Smooth muscle cell (in vitro differentiated cells): Measurements from ENCODE around the gene PRSS56. TPM values are rescaled to one million over a fixed set of nuclear protein-coding genes. Genes with fewer than 3 reads are reported as not detected.

Source experiments
- DNase-seq: peaks from one replicate; lab custom pipeline; 2025; ENCODE audit not compliant: unreplicated experiment; lab: John Stamatoyannopoulos, UW
- H2AFZ ChIP-seq: fragments of 200-600 bp; sonication (generic); 2 replicates; pipeline ENCODE4 v1.6.0; 2016; ENCODE audit warnings: antibody characterized with exemption, low read depth, mild to moderate bottlenecking
- H3F3A ChIP-seq: fragments of 200-600 bp; sonication (generic); 2 replicates; pipeline ENCODE4 v1.6.0; 2017; ENCODE audit warnings: antibody characterized with exemption, low read depth
- H3K27ac ChIP-seq: fragments of 200-600 bp; sonication (generic); 2 replicates; pipeline ENCODE4 v1.5.1; 2016; ENCODE audit warnings: low read depth, mild to moderate bottlenecking
- H3K27me3 ChIP-seq: fragments of 200-600 bp; sonication (generic); 2 replicates; pipeline ENCODE4 v1.6.1; 2016; ENCODE audit warnings: low read depth, mild to moderate bottlenecking
- H3K36me3 ChIP-seq: fragments of 200-600 bp; sonication (generic); 2 replicates; pipeline ENCODE4 v1.5.1; 2016; ENCODE audit warnings: low read depth
- H3K4me1 ChIP-seq: fragments of 200-600 bp; sonication (generic); 2 replicates; pipeline ENCODE4 v1.5.1; 2016; ENCODE audit warnings: low read depth
- H3K4me2 ChIP-seq: fragments of 200-600 bp; sonication (generic); 2 replicates; pipeline ENCODE4 v1.6.0; 2016; ENCODE audit warnings: mild to moderate bottlenecking
- H3K4me3 ChIP-seq: fragments of 200-600 bp; sonication (generic); 2 replicates; pipeline ENCODE4 v1.5.1; 2016; ENCODE audit warnings: mild to moderate bottlenecking
- H3K79me2 ChIP-seq: fragments of 200-600 bp; sonication (generic); 2 replicates; pipeline ENCODE4 v1.6.0; 2016; ENCODE audit warnings: low read depth, mild to moderate bottlenecking
- H3K9ac ChIP-seq: fragments of 200-600 bp; sonication (generic); 2 replicates; pipeline ENCODE4 v1.6.0; 2016; ENCODE audit warnings: low read depth
- H3K9me3 ChIP-seq: fragments of 200-600 bp; sonication (generic); replicated peaks from 2 replicates; pipeline ENCODE4 v1.5.1; 2016; ENCODE audit warnings: low read depth
- H4K20me1 ChIP-seq: fragments of 200-600 bp; sonication (generic); 2 replicates; pipeline ENCODE4 v1.6.0; 2016; ENCODE audit warnings: low read depth
- WGBS: methylation state at CpG from one replicate; pipeline ENCODE4 v1.1.7; 2016; ENCODE audit warnings: low lambda C conversion rate; 5-methylcytosine and 5-hydroxymethylcytosine counted together
- polyA plus RNA-seq: library from polyadenylated mRNA; unstranded; fragments of >200 nt; fragmentation: Nextera tagmentation; extraction: Ambion mirVana; gene quantifications from 2 replicates; pipeline ENCODE4 v1.2.1, GENCODE V29; 2016
- total RNA-seq: library from RNA; depleted of rRNA; stranded (reverse); fragments of >200 nt; gene quantifications from 2 replicates; pipeline ENCODE4 v1.2.3, GENCODE V29; 2014
- TF ChIP-seq, protein P1 (sequence below): fragments of 200-600 bp; sonication (generic); IDR thresholded peaks from 2 replicates; pipeline ENCODE4 v1.5.1; 2017; ENCODE audit warnings: borderline replicate concordance, mild to moderate bottlenecking, antibody characterized with exemption; ENCODE audit not compliant: insufficient read depth, poor library complexity, severe bottlenecking

PRSS56 gene
- total and polyA plus RNA-seq, 2 experiments from 2014 or later, result not detected

DNA sequence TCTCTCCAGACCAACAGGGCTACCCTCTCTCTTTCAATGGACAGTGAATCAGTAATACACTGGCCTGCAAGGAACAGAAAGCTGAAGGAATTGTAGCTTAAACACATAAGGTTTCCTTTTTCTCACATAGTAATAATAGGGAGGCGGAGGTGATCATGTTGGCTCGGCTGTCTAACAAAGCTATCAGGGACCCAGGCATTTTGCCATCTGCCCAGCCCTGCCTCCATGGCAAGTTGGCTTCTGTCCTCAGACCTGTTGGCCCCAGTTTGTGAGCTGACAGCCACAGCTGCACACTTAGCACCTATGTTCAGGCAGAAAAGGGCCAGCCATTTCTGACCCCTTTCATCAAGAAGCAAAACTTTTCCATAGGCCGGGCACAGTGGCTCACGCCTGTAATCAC is 17.3 kb downstream of the PRSS56 start:
- DNase-seq, result no peak
- H3F3A ChIP-seq, result no peaks in the 10 kb centered on the region
- no peak overlapping the region for H3K27ac ChIP-seq
- TF ChIP-seq, protein P1, sequence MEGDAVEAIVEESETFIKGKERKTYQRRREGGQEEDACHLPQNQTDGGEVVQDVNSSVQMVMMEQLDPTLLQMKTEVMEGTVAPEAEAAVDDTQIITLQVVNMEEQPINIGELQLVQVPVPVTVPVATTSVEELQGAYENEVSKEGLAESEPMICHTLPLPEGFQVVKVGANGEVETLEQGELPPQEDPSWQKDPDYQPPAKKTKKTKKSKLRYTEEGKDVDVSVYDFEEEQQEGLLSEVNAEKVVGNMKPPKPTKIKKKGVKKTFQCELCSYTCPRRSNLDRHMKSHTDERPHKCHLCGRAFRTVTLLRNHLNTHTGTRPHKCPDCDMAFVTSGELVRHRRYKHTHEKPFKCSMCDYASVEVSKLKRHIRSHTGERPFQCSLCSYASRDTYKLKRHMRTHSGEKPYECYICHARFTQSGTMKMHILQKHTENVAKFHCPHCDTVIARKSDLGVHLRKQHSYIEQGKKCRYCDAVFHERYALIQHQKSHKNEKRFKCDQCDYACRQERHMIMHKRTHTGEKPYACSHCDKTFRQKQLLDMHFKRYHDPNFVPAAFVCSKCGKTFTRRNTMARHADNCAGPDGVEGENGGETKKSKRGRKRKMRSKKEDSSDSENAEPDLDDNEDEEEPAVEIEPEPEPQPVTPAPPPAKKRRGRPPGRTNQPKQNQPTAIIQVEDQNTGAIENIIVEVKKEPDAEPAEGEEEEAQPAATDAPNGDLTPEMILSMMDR, result no peak
- H3K27me3 ChIP-seq, result no peaks in the 10 kb centered on the region
- no peaks in the 10 kb centered on the region for H4K20me1 ChIP-seq
- peaks cover 6% of the 10 kb centered on the region for H3K4me1 ChIP-seq
- no peaks in the 10 kb centered on the region for H3K9me3 ChIP-seq
- no peak overlapping the region for H3K4me2 ChIP-seq
- 98% methylated on average over 4 of the region's 4 CpGs for WGBS
- no peaks in the 10 kb centered on the region for H3K79me2 ChIP-seq
- no peak overlapping the region for H3K9ac ChIP-seq
- no peak overlapping the region for H3K4me3 ChIP-seq
- H3K36me3 ChIP-seq, result no peaks in the 10 kb centered on the region
- H2AFZ ChIP-seq, result no peak overlapping the region

DNA sequence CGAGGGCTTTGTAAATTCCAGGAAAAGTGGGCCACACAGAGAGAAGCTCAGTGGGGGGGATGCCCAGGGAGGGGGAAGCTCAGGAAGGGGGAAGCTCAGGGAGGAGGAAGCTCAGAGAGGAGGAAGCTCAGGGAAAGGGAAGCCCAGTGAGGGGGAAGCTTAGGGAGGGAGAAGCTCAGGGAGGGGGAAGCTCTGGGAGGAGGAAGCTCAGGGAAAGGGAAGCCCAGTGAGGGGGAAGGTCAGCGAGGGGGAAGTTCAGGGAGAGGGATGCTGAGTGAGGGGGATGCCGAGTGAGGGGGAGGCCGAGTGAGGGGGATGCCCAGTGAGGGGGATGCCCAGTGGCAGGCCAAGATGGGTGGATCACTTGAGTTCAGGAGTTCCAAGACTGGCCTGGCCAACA is 18.5 kb downstream of the PRSS56 start:
- TF ChIP-seq, protein P1, result no peak
- H3K9ac ChIP-seq, result no peak overlapping the region
- H3K9me3 ChIP-seq, result no peaks in the 10 kb centered on the region
- H3F3A ChIP-seq, result no peaks in the 10 kb centered on the region
- H3K27ac ChIP-seq, result no peak overlapping the region
- WGBS, result 100% methylated on average over 1 of the region's 4 CpGs
- H3K36me3 ChIP-seq, result no peaks in the 10 kb centered on the region
- peaks cover 6% of the 10 kb centered on the region for H3K4me1 ChIP-seq
- no peak overlapping the region for H3K4me3 ChIP-seq
- no peaks in the 10 kb centered on the region for H3K79me2 ChIP-seq
- no peaks in the 10 kb centered on the region for H4K20me1 ChIP-seq
- no peak overlapping the region for H3K4me2 ChIP-seq
- no peak overlapping the region for H2AFZ ChIP-seq
- no peak for DNase-seq
- H3K27me3 ChIP-seq, result no peaks in the 10 kb centered on the region

DNA sequence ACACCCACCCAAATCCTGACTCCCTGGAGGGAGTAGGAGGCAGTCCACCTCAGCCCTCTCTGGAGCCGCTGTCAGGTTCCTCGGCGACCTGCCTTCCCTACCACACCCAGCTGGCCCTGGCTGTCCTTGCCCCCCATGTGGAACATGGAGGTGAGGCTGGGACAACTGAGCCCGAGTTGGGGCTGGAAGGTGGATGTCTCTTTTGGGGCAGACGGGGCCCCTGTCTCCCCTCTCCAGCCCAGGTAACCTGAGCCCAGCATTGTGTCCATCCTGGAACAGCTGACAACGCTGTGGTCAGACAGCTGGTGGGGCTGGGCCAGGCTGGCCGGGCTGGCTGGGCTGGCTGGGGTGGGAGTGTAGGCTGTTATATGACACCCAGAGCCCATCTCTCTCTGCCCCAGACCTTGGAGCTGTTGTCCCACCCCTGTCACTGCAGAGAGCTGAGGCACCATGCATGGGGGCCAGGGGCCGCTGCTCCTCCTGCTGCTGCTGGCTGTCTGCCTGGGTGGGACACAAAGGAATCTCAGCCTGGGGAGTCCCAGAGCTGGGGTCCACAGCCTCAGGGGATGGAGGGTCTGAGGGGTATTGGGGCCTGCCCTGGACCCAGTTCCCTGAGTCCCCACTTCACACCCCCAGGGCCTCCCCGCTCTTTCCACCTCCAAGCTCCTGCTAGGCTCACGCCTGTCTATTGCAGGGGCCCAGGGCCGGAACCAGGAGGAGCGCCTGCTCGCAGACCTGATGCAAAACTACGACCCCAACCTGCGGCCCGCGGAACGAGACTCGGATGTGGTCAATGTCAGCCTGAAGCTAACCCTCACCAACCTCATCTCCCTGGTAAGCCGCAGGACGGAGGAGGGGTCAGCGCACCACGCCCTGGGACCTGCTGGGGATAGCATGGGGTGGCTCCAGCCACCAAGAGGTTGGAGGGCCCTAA is 19.4 kb downstream of the PRSS56 start, which contains the start of gene CHRNG:
Gene CHRNG (plus strand): TSS at position 395 of the 934 bp plus-strand sequence. CDS start 56 bp downstream, at position 451.
- Histone ChIP-seq H3K9me3 (no peaks in the 10 kb centered on the region), H4K20me1 (no peaks in the 10 kb centered on the region), H3K79me2 (no peaks in the 10 kb centered on the region), H3K4me2 (peak within 1 kb of the TSS; percentile 6), H3K27me3 (no peaks in the 10 kb centered on the region), H3K4me3 (no peak within 1 kb of the TSS), H3F3A (no peaks in the 10 kb centered on the region), H3K36me3 (no peaks in the 10 kb centered on the region), H3K9ac (no peak within 1 kb of the TSS), H3K27ac (no peak within 1 kb of the TSS), H3K4me1 (peaks cover 6% of the 10 kb centered on the region), H2AFZ (no peak within 1 kb of the TSS)
- no peak for DNase-seq
- whole genome bisulfite sequencing, result 83% methylated on average over 23 of the region's 23 CpGs
- TF ChIP-seq, protein P1, result no peak
